Measurements from ENCODE around the gene METTL14.

GRCh38 chr4:118762730-118763477, 77.7 kb downstream of the METTL14 start:
- no peak for TF ChIP-seq GATA3 (IDR thresholded peaks at IDR 0.05; ENCODE audit: low read depth, low read length)
- no peak for TF ChIP-seq GATA2 (IDR thresholded peaks at IDR 0.05; ENCODE audit: low read depth, low read length)
